Activated CD8-positive, alpha-beta memory T cell treated with anti-CD3 and anti-CD28 coated beads, Interleukin-2, amount 10 ng/mL, durations not matched to agents 7 days and 5 days (primary cell): Measurements from ENCODE around the gene MALRD1. TPM values are rescaled to one million over a fixed set of nuclear protein-coding genes. Genes with fewer than 3 reads are reported as not detected.
"Not testable (repeated sequence)": the region's sequence is repeated elsewhere in the genome, so short reads cannot be mapped to it uniquely, and the experiment has no call there.

Experiments used
- ATAC-seq: fragments of 150-1000 bp; cut with Tn5 transposase; one replicate; pipeline ENCODE4 v1.10.0; 2021; ENCODE audit warnings: moderate library complexity
- CTCF ChIA-PET: fragments of 350-600 bp; sonication (Branson Sonifier 250); formaldehyde crosslinking; loops from one replicate; lab custom pipeline; 2021; ENCODE audit warnings: antibody characterized with exemption; lab: Charles Lee
- DNase-seq: peaks from one replicate; pipeline ENCODE4 v3.0.0-alpha.2; 2020
- H3K27ac Mint-ChIP-seq: one replicate; pipeline ENCODE4 v1.8.0; 2021; ENCODE audit warnings: mild to moderate bottlenecking, mixed read lengths
- H3K27me3 Mint-ChIP-seq: one replicate; pipeline ENCODE4 v1.8.0; 2021; ENCODE audit warnings: mixed read lengths
- H3K36me3 Mint-ChIP-seq: one replicate; pipeline ENCODE4 v1.8.0; 2021; ENCODE audit warnings: mild to moderate bottlenecking, mixed read lengths
- H3K4me1 Mint-ChIP-seq: one replicate; pipeline ENCODE4 v1.8.0; 2021; ENCODE audit warnings: mixed read lengths
- H3K4me3 Mint-ChIP-seq: one replicate; pipeline ENCODE4 v1.8.0; 2021; ENCODE audit warnings: mild to moderate bottlenecking, moderate library complexity, mixed read lengths
- H3K9me3 Mint-ChIP-seq: one replicate; pipeline ENCODE4 v1.8.0; 2022; ENCODE audit warnings: low read depth, mixed read lengths
- total RNA-seq, 2 experiments: library from RNA; stranded (reverse); gene quantifications; one replicate each; pipeline ENCODE4 v1.2.3, GENCODE V29; 2021

MALRD1 gene
- total RNA-seq, 2 experiments from 2014 or later: not detected

- DNase-seq (no peak), ATAC-seq (no peak)
- Mint-ChIP-seq H3K27ac (no peak overlapping the region), H3K4me1 (no peaks in the 10 kb centered on the region), H3K36me3 (no peaks in the 10 kb centered on the region), H3K27me3 (no peaks in the 10 kb centered on the region), H3K4me3 (no peak overlapping the region), H3K9me3 (peaks cover 15% of the 10 kb centered on the region)
- CTCF ChIA-PET: no interaction called here
These were observed 457.0 kb downstream of the MALRD1 start for GRCh38 chr10:19505320-19506312.

DNA sequence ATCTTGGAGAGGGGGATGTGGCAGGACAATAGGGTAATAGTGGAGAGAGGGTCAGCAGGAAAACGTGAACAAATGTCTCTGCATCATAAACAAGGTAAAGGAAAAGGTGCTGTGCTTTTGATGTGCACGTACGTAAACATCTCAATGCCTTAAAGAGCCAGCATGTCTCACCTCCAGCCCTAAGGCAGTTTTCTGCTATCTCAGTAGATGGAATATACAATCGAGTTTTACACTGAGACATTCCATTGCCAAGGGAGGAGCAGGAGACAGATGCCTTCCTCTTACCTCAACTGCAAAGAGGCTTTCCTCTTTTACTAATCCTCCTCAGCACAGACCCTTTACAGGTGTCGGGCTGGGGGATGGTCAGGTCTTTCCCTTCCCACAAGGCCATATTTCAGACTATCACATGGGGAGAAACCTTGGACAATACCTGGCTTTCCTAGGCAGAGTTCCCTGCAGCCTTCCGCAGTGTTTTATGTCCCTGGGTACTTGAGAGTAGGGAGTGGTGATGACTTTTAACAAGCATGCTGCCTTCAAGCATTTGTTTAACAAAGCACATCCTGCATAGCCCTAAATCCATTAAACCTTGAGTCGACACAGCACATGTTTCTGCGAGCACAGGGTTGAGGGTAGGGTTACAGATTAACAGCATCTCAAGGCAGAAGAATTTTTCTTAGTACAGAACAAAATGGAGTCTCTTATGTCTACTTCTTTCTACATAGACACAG, 461.6 kb downstream of the MALRD1 start:
- not testable (repeated sequence) for H3K27me3 Mint-ChIP-seq, ATAC-seq

GRCh38 chr10:19518109-19518508, 469.5 kb downstream of the MALRD1 start:
- H3K4me3 Mint-ChIP-seq: no peak overlapping the region
- peaks cover 3% of the 10 kb centered on the region for H3K9me3 Mint-ChIP-seq
- H3K4me1 Mint-ChIP-seq: no peaks in the 10 kb centered on the region
- H3K36me3 Mint-ChIP-seq: no peaks in the 10 kb centered on the region
- no peak for ATAC-seq
- H3K27me3 Mint-ChIP-seq: no peaks in the 10 kb centered on the region
- H3K27ac Mint-ChIP-seq: no peak overlapping the region
- CTCF ChIA-PET: no interaction called here
- no peak for DNase-seq

More for the DNA sequence above, 461.6 kb downstream of the MALRD1 start:
- H3K9me3 Mint-ChIP-seq, H3K4me3 Mint-ChIP-seq, DNase-seq, CTCF ChIA-PET, H3K27ac Mint-ChIP-seq, H3K4me1 Mint-ChIP-seq, H3K36me3 Mint-ChIP-seq: not testable (repeated sequence)

DNA sequence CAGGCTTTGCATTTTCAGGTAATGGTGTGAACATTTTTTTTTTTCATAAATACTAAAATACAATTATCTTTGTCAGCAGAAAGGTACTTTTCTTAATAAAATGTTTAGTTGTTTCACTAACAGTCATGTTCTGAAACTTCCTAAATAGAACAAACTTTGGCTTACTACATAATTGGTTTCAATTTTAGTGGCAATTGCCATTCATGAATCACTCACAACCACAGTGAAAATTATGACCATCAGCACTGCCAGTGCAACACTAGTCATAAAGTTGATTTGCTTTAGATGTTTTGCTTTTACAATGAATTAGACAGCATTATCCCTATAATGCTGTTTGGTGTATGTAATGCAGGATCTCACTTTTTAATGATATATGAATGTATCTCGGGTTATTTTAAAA, 470.0 kb downstream of the MALRD1 start:
- Mint-ChIP-seq H3K4me3 (no peak overlapping the region), H3K4me1 (no peaks in the 10 kb centered on the region), H3K9me3 (peaks cover 2% of the 10 kb centered on the region), H3K27ac (no peak overlapping the region), H3K36me3 (no peaks in the 10 kb centered on the region), H3K27me3 (no peaks in the 10 kb centered on the region)
- CTCF ChIA-PET: no interaction called here
- DNase-seq (no peak), ATAC-seq (no peak)

- CTCF ChIA-PET: no interaction called here
- H3K27me3 Mint-ChIP-seq: no peaks in the 10 kb centered on the region
- DNase-seq: no peak
- H3K4me3 Mint-ChIP-seq: no peak overlapping the region
- peaks cover 6% of the 10 kb centered on the region for H3K9me3 Mint-ChIP-seq
- no peak overlapping the region for H3K27ac Mint-ChIP-seq
- ATAC-seq: no peak
- no peaks in the 10 kb centered on the region for H3K36me3 Mint-ChIP-seq
- no peaks in the 10 kb centered on the region for H3K4me1 Mint-ChIP-seq
These were observed 482.7 kb downstream of the MALRD1 start for GRCh38 chr10:19531324-19531723.

DNA sequence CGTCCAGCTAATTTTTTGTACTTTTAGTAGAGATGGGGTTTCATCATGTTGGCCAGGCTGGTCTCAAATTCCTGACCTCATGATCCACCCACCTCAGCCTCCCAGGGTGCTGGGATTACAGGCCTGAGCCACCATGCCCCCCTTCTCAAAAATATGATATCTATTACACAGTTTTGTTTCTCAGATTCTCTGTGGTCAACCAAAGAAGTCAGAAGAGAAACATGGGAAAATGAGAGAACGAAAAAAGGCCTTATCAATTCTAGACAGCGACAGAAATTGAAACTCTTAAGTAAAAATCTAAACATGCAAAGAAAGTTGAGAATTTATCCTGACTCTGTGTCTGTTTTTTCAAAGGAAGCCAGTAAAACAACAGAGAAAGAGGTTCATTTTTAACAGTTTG, 483.8 kb downstream of the MALRD1 start:
- Mint-ChIP-seq H3K9me3 (peaks cover 9% of the 10 kb centered on the region), H3K27ac (no peak overlapping the region), H3K4me3 (no peak overlapping the region), H3K4me1 (no peaks in the 10 kb centered on the region), H3K36me3 (no peaks in the 10 kb centered on the region), H3K27me3 (no peaks in the 10 kb centered on the region)
- CTCF ChIA-PET: no interaction called here
- DNase-seq (no peak), ATAC-seq (no peak)

DNA sequence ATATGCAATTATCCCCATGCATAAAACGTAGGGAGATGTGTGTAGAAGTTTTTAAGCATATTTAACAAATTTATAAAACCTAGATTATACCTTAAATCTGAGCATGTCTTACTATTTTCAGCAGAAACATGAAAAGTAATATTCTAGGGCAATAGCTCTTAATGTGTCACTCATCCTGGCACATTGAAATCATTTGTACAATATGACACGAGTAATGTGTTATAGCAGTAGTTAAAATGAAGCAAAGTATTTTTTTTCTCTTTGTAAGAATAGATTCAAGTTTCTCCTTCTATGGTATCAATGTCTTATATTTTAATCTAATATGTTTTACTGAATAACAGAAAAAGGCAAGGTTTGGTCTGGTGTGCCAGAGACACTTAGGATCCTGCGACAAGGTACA, 492.7 kb downstream of the MALRD1 start:
- Mint-ChIP-seq H3K9me3 (peaks cover 13% of the 10 kb centered on the region), H3K27ac (no peak overlapping the region), H3K4me3 (no peak overlapping the region), H3K4me1 (no peaks in the 10 kb centered on the region), H3K36me3 (no peaks in the 10 kb centered on the region), H3K27me3 (no peaks in the 10 kb centered on the region)
- DNase-seq: no peak
- ATAC-seq: no peak
- CTCF ChIA-PET: no interaction called here

- Mint-ChIP-seq H3K27me3 (no peaks in the 10 kb centered on the region), H3K36me3 (no peaks in the 10 kb centered on the region), H3K4me1 (no peaks in the 10 kb centered on the region), H3K9me3 (peaks cover 12% of the 10 kb centered on the region), H3K4me3 (no peak overlapping the region), H3K27ac (no peak overlapping the region)
- DNase-seq (no peak), ATAC-seq (no peak)
- CTCF ChIA-PET: no interaction called here
These were observed 497.6 kb downstream of the MALRD1 start for GRCh38 chr10:19546224-19546623.

GRCh38 chr10:19549503-19549902, 500.9 kb downstream of the MALRD1 start:
- Mint-ChIP-seq H3K27me3 (no peaks in the 10 kb centered on the region), H3K9me3 (peaks cover 15% of the 10 kb centered on the region), H3K4me1 (no peaks in the 10 kb centered on the region), H3K4me3 (no peak overlapping the region), H3K36me3 (no peaks in the 10 kb centered on the region), H3K27ac (no peak overlapping the region)
- ATAC-seq (no peak), DNase-seq (no peak)
- CTCF ChIA-PET: no interaction called here

GRCh38 chr10:19556666-19557065, 508.1 kb downstream of the MALRD1 start:
- Mint-ChIP-seq H3K4me1 (no peaks in the 10 kb centered on the region), H3K9me3 (peaks cover 6% of the 10 kb centered on the region), H3K27me3 (no peaks in the 10 kb centered on the region), H3K27ac (no peak overlapping the region), H3K36me3 (no peaks in the 10 kb centered on the region), H3K4me3 (no peak overlapping the region)
- DNase-seq: no peak
- no peak for ATAC-seq
- CTCF ChIA-PET: no interaction called here

DNA sequence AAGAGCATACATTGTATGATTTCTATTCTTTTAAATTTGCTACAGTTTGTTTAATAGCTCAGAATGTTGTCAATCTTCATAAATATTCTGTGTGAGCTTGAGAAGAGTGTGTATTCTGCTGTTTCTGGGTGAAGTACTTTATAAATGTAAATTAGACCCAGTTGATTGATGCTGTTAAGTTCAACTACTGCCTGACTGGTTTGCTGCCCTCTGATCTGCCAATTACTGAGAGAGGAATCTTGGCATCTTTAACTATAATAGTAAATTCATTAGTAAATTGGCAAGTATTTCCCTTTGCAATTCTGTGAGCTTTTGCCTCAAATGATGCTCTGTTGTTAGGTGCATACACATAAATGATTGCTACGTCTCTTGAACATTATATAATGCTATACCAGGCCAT, 512.6 kb downstream of the MALRD1 start:
- Mint-ChIP-seq H3K9me3 (peaks cover 2% of the 10 kb centered on the region), H3K36me3 (no peaks in the 10 kb centered on the region), H3K4me1 (no peaks in the 10 kb centered on the region), H3K27me3 (no peaks in the 10 kb centered on the region), H3K4me3 (no peak overlapping the region), H3K27ac (no peak overlapping the region)
- ATAC-seq (no peak), DNase-seq (no peak)
- CTCF ChIA-PET: no interaction called here

DNA sequence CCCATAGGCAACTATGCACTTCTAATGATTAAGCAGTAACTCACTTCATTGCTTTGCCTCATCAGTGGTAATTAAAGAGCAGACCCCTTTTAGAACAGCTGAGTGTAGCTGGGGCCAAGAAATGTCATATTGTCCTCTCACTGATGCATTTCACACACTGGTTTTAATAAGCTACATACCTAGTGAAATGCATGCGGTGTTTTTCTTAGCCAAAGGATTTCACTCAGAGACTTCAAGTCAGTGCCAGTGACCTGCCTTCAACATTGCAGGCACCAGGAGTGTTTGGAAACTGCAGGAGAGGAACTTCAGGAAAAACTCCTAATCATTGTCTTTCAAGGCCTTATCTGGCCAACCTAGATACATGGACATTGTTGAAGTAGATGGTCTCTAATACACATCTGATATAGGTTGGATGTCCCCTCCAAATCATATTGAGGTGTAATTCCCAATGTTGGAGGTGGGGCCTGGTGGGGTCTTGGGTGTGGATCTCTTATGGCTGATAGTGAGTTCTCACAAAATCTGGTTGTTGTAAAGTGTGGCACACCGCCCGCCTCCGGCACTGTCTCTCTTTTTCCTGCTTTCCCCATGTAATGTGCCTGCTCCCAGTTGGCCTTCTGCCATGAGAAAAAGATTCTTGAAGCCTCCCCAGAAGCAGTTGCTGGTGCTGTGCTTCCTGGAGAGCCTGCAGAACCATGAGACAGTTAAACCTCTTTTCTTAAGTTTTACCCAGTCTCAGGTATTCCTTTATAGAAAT, 515.0 kb downstream of the MALRD1 start:
- no peaks in the 10 kb centered on the region for H3K36me3 Mint-ChIP-seq
- no peak for DNase-seq

DNA sequence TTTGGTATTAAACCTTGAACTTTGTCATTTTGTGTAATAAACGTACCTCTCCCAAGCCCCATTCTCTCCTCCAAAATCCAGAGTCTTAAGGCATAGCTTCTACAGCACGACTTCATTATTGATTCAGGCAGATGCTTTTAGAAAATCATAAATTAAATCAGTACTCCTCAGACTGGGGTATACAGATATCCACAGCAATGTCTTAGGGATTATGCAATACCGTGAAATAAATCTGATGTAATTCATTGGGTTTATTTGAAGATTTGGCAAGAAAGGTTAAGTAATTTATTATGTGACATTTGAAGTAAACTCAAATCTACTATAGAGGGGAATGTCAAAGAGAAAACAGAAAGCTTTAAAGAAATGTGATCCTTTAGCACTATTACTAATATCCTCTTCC, 521.5 kb downstream of the MALRD1 start:
- Mint-ChIP-seq H3K36me3 (no peaks in the 10 kb centered on the region), H3K27ac (no peak overlapping the region), H3K9me3 (peaks cover 4% of the 10 kb centered on the region), H3K4me3 (no peak overlapping the region), H3K4me1 (no peaks in the 10 kb centered on the region), H3K27me3 (no peaks in the 10 kb centered on the region)
- no peak for DNase-seq
- CTCF ChIA-PET: no interaction called here
- no peak for ATAC-seq

More for the DNA sequence above, 515.0 kb downstream of the MALRD1 start:
- H3K9me3 Mint-ChIP-seq: peaks cover 4% of the 10 kb centered on the region
- H3K27me3 Mint-ChIP-seq: no peaks in the 10 kb centered on the region
- no peak overlapping the region for H3K4me3 Mint-ChIP-seq
- no peak overlapping the region for H3K27ac Mint-ChIP-seq
- H3K4me1 Mint-ChIP-seq: no peaks in the 10 kb centered on the region
- CTCF ChIA-PET: no interaction called here
- no peak for ATAC-seq
